Osteocyte (in vitro differentiated cells): ENCODE data around the gene TVP23C. TPM values are rescaled to one million over a fixed set of nuclear protein-coding genes. Genes with fewer than 3 reads are reported as not detected.
A peak's percentile ranks its signal among the peaks of the same experiment; 100 is the strongest.

Source experiments
- DNase-seq: peaks from one replicate; pipeline ENCODE4 v3.0.0; 2021; ENCODE audit warnings: mixed read lengths; ENCODE audit not compliant: unreplicated experiment; ENCODE audit errors: extremely low spot score
- H3K27ac Mint-ChIP-seq: one replicate; pipeline ENCODE4 v1.8.0; 2021; ENCODE audit warnings: mild to moderate bottlenecking, mixed read lengths; ENCODE audit not compliant: unreplicated experiment
- H3K27me3 Mint-ChIP-seq: one replicate; pipeline ENCODE4 v1.8.0; 2021; ENCODE audit warnings: mixed read lengths; ENCODE audit not compliant: unreplicated experiment
- H3K36me3 Mint-ChIP-seq: one replicate; pipeline ENCODE4 v1.8.0; 2021; ENCODE audit warnings: mixed read lengths; ENCODE audit not compliant: unreplicated experiment
- H3K4me1 Mint-ChIP-seq: one replicate; pipeline ENCODE4 v1.8.0; 2021; ENCODE audit warnings: mixed read lengths; ENCODE audit not compliant: unreplicated experiment
- H3K4me3 Mint-ChIP-seq: one replicate; pipeline ENCODE4 v1.8.0; 2021; ENCODE audit warnings: mild to moderate bottlenecking, moderate library complexity, mixed read lengths; ENCODE audit not compliant: unreplicated experiment
- H3K9me3 Mint-ChIP-seq: one replicate; pipeline ENCODE4 v1.8.0; 2021; ENCODE audit warnings: mixed read lengths; ENCODE audit not compliant: unreplicated experiment
- total RNA-seq: library from RNA; stranded (reverse); gene quantifications from 2 replicates; pipeline ENCODE4 v1.2.1, GENCODE V29; 2021
- TF ChIP-seq, protein P1 (sequence below): fragments of 200-600 bp; sonication (generic); IDR thresholded peaks from 2 replicates; pipeline ENCODE4 v1.5.0; 2021; ENCODE audit warnings: antibody characterized with exemption, mild to moderate bottlenecking, moderate library complexity

TVP23C gene
- total RNA-seq, 1 donor from 2014 or later: 22.1 TPM

DNA sequence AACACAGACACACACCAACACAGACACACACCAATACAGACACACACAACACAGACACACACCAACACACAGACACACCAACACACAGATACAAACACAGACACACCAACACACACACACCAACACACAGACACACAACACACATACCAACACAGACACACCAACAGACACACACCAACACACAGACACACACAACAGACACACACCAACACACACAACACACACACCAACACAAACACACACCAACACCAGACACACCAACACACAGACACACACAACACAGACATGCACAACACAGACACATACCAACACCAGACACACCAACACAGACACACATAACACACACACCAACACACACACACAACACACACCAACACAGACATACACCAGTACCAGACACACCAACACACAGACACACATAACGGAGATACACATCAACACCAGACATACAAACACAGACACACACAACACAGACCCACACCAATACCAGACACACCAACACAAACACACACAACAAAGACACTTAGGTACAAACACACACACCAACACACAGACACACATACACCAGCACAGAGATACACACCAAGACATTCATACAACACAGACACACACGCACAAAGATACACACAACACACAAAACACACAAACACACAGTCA lies 98.1 kb downstream of the TVP23C start:
- peaks cover under 1% of the 10 kb centered on the region for H3K36me3 Mint-ChIP-seq
- TF ChIP-seq, protein P1, sequence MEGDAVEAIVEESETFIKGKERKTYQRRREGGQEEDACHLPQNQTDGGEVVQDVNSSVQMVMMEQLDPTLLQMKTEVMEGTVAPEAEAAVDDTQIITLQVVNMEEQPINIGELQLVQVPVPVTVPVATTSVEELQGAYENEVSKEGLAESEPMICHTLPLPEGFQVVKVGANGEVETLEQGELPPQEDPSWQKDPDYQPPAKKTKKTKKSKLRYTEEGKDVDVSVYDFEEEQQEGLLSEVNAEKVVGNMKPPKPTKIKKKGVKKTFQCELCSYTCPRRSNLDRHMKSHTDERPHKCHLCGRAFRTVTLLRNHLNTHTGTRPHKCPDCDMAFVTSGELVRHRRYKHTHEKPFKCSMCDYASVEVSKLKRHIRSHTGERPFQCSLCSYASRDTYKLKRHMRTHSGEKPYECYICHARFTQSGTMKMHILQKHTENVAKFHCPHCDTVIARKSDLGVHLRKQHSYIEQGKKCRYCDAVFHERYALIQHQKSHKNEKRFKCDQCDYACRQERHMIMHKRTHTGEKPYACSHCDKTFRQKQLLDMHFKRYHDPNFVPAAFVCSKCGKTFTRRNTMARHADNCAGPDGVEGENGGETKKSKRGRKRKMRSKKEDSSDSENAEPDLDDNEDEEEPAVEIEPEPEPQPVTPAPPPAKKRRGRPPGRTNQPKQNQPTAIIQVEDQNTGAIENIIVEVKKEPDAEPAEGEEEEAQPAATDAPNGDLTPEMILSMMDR: no peak

GRCh38 chr17:15464231-15464985 lies 98.9 kb downstream of the TVP23C start:
- TF ChIP-seq, protein P1: no peak
- no peaks in the 10 kb centered on the region for H3K9me3 Mint-ChIP-seq
- no peak for DNase-seq
- no peak overlapping the region for H3K4me3 Mint-ChIP-seq
- H3K27me3 Mint-ChIP-seq: no peaks in the 10 kb centered on the region
- peaks cover 38% of the 10 kb centered on the region for H3K4me1 Mint-ChIP-seq
- H3K36me3 Mint-ChIP-seq: peaks cover 5% of the 10 kb centered on the region
- H3K27ac Mint-ChIP-seq: peak overlapping the region; percentile 87

More for the DNA sequence above, 98.1 kb downstream of the TVP23C start:
- Mint-ChIP-seq H3K4me1 (peaks cover 40% of the 10 kb centered on the region), H3K27me3 (no peaks in the 10 kb centered on the region), H3K27ac (no peak overlapping the region), H3K9me3 (no peaks in the 10 kb centered on the region), H3K4me3 (no peak overlapping the region)
- DNase-seq: no peak

- TF ChIP-seq, protein P1: no peak
- peaks cover 36% of the 10 kb centered on the region for H3K4me1 Mint-ChIP-seq
- H3K27me3 Mint-ChIP-seq: no peaks in the 10 kb centered on the region
- DNase-seq: no peak
- peaks cover 5% of the 10 kb centered on the region for H3K36me3 Mint-ChIP-seq
- H3K9me3 Mint-ChIP-seq: no peaks in the 10 kb centered on the region
- peak overlapping the region; percentile 87 for H3K27ac Mint-ChIP-seq
- H3K4me3 Mint-ChIP-seq: peak overlapping the region; percentile 5
Measured at GRCh38 chr17:15462976-15463772, 100.1 kb downstream of the TVP23C start.

- H3K27me3 Mint-ChIP-seq: no peaks in the 10 kb centered on the region
Measured at GRCh38 chr17:15457723-15458094, 105.6 kb downstream of the TVP23C start.

More at GRCh38 chr17:15457723-15458094, 105.6 kb downstream of the TVP23C start:
- peaks cover 54% of the 10 kb centered on the region for H3K4me1 Mint-ChIP-seq
- peak overlapping the region; percentile 94 for H3K27ac Mint-ChIP-seq
- H3K4me3 Mint-ChIP-seq: peak overlapping the region; percentile 51
- peaks cover 4% of the 10 kb centered on the region for H3K9me3 Mint-ChIP-seq
- H3K36me3 Mint-ChIP-seq: peaks cover 9% of the 10 kb centered on the region
- peak; percentile 87 for DNase-seq
- TF ChIP-seq, protein P1: no peak
